AG09309 (cell line): ENCODE measurements around the gene WBP2.

ENCODE experiments used
- DNase-seq: peaks from one replicate; pipeline ENCODE4 v3.0.0-alpha.2; 2010; ENCODE audit warnings: low read depth
- H3K4me3 ChIP-seq: 2 replicates; pipeline ENCODE4 v1.5.1; 2011; ENCODE audit warnings: mild to moderate bottlenecking, low read depth, low read length, moderate library complexity; ENCODE audit not compliant: control insufficient read depth
- TF ChIP-seq, protein P1 (sequence below): IDR thresholded peaks from 2 replicates; pipeline ENCODE4 v1.5.1; 2011; ENCODE audit warnings: mild to moderate bottlenecking, low read depth, low read length, inconsistent platforms; ENCODE audit not compliant: insufficient read depth, control insufficient read depth; ENCODE audit errors: missing control alignments

WBP2 gene

DNA sequence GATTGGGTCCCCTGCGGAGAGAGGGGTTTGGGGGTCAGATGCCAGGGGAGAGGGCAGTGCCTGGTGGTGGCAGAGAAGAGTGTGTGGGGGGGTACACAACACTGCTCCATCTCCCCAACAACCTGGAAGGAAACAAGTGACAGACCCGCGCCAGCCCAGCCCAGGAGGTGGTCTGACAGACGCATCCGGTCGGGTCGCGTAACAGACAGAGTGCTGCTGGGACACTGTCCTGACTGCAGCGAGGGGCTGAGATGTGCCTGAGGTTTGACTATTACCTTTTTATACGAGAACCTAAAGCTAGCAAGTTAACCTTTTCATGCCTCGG is 27.1 kb downstream of the WBP2 start:
- TF ChIP-seq, protein P1, sequence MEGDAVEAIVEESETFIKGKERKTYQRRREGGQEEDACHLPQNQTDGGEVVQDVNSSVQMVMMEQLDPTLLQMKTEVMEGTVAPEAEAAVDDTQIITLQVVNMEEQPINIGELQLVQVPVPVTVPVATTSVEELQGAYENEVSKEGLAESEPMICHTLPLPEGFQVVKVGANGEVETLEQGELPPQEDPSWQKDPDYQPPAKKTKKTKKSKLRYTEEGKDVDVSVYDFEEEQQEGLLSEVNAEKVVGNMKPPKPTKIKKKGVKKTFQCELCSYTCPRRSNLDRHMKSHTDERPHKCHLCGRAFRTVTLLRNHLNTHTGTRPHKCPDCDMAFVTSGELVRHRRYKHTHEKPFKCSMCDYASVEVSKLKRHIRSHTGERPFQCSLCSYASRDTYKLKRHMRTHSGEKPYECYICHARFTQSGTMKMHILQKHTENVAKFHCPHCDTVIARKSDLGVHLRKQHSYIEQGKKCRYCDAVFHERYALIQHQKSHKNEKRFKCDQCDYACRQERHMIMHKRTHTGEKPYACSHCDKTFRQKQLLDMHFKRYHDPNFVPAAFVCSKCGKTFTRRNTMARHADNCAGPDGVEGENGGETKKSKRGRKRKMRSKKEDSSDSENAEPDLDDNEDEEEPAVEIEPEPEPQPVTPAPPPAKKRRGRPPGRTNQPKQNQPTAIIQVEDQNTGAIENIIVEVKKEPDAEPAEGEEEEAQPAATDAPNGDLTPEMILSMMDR: no peak
- no peak for DNase-seq
- no peak overlapping the region for H3K4me3 ChIP-seq

DNA sequence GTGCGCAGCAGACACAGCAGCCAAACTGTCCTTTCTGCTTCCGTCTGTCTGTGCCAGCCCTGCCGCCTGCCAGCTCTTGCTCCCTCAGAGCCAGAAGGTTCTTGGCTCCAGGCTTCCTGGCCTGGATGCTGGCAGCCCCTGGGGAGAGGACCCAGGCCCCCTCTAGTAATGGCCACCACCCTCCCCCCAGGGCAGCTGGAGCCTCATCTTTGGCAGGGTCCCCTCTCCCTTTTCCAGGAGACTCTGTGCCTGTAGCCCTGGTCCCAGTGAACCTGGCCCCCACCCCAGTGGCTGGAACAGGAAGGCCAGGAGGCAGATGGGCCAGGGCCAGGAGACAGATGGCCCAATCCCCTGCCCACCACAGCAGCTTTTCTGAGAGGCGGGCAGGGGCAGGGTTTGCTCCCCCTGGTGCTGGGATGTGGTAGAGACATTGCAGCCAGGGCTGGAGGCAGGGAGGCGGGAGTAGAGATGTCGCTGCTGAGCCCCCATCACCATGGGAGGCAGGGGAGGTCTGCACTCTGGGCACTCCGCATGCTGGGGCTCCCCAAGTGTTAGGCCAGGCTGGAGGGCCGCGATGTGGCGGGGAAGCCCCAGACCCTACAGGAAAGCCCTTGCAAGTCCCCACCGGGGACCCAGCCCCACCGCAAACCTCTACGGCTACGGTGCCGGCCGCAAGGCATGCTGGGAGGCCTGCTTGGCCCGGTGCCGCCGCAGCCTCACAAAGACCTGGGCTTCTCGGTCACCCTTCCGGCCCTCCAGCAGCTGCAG is 27.6 kb downstream of the WBP2 start:
- no peak for DNase-seq
- TF ChIP-seq, protein P1: peak; percentile 81
- H3K4me3 ChIP-seq: peak overlapping the region; percentile 26

DNA sequence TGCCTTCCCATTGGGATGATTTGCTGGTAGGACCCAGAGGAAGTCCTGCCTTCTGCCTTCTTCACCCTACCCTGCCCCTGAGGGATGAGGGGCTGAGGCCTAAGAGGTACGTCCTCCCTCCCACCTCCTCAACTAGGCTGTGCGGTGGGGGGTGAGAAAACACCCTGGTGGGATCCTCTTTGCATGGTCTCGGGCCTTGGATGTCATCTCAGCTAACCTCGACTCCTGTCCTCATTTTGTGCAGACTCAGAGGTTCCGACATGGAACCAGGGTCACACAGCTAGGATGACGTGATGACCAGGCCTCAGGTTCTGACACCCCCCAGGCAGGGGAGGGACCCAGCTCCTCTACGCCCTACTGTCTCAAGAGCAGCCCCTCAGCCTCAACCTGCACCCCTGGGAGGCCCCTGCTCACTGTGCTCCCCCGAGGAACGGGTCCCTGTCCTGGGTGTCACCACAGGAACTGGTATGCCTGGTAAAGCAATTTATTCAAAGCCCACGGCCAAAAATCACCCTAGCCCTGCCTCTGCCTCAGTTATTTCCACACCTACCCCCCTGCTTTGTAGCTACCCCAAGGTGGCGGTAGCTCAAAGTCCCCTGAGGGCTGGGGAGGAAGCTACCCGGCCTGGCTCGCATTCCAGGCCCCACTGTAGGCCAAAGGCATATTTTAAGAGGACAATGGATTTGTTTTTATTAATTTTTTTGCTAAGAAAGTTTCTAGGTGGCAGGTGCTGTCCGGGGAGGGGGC is 28.4 kb downstream of the WBP2 start:
- TF ChIP-seq, protein P1: no peak
- H3K4me3 ChIP-seq: no peak overlapping the region
- no peak for DNase-seq

DNA sequence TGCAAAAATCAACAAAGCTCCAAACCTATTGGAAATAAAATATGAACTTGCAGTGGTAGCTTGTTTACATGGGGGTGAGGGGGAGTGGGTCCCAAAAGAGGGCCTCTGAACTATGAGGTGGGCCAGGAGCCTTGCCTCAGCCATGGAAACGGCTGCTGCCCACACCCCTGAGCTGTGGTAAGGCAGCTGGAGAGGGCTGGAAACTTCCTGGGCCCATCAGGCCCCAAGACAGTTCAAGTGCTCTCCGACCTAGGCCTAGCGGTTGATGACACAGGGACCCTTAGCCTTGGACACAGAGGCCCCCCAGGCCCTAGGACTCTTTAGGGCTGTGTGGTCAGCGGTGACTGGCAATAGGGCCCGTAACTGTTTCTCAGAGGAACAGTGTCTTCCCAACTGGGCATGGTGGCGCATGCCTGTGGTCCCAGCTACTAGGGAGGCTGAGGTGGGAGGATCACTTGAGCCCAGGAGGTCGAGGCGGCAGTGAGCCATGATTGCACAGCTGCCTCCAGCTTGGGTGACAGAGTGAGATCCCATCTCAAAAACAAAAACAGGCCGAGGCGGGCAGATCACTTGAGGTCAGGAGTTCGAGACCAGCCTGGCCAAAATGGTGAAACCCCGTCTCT is 29.3 kb downstream of the WBP2 start:
- TF ChIP-seq, protein P1: no peak
- no peak for DNase-seq
- no peak overlapping the region for H3K4me3 ChIP-seq

DNA sequence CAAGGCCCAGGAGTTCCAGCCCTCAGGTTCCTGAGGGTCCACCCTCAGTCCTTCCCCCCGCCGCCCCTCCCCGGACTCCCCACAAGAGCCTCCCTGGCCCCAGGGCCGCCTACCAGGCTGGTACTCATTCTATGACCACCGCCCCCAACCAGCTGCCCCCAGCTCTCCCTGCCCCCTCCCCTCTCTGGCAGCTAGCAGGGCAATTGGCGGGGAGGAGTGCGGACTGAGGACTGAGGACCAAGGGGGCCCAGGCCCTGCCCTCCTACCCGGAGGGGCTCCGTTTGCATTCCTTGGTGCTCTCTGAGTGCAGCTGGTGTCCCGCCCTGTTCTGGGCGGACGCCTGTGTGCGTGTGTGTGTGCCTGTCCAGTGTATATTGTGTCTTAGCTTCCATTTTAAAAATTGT is 30.0 kb downstream of the WBP2 start:
- DNase-seq: no peak

DNA sequence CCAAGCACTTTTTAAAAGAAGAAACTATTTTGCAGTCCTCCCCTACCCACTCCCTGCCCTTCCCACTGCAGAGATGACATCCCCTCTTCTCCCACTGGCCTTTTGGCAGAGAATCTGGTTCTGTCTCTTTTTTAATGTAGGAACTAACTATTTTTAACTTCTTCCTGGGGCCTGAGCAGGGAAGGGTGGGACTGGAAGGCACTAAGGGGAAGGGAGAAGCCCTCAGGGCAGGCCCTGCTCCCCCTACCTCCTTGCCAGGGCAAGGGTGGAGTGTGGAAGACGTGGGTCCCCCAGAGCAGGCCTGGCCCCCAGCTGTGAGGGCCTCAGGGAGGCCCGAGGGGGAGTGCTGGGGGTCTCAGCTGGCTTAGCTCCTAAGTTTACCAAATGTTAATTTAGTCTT is 30.5 kb downstream of the WBP2 start:
- H3K4me3 ChIP-seq: no peak overlapping the region
- DNase-seq: no peak
- TF ChIP-seq, protein P1: no peak

More for the DNA sequence above, 30.0 kb downstream of the WBP2 start:
- TF ChIP-seq, protein P1: no peak
- no peak overlapping the region for H3K4me3 ChIP-seq
